Aorta (tissue), 5 donors: ENCODE data around the gene PHF20. TPM values are rescaled to one million over a fixed set of nuclear protein-coding genes. Genes with fewer than 3 reads are reported as not detected.
"Not testable (repeated sequence)": the region's sequence is repeated elsewhere in the genome, so short reads cannot be mapped to it uniquely, and the experiment has no call there.

Experiments
- ATAC-seq: fragments of 200-7000 bp; cut with Tn5 transposase; one replicate; pipeline ENCODE4 v1.9.1; 2022; ENCODE audit warnings: moderate library complexity; ENCODE audit not compliant: low FRiP score
- DNase-seq, 2 donors: peaks; one replicate each; pipeline ENCODE4 v3.0.0-alpha.2; 2020
- H3K27ac ChIP-seq, 2 donors: one replicate each; pipeline ENCODE4 v1.5.1; 2013; ENCODE audit warnings: low read length in 2 of 2, mild to moderate bottlenecking in 2 of 2, moderate library complexity in 2 of 2, control low read depth in 1 of 2, inconsistent platforms in 1 of 2, low read depth in 1 of 2
- H3K27me3 ChIP-seq, 2 donors: one replicate each; pipeline ENCODE4 v1.6.1; 2013; ENCODE audit warnings: control low read depth in 1 of 2, low read length in 1 of 2, mild to moderate bottlenecking in 1 of 2, moderate library complexity in 1 of 2; ENCODE audit not compliant: insufficient read depth in 2 of 2, control insufficient read depth in 1 of 2
- H3K36me3 ChIP-seq, 2 donors: one replicate each; pipeline ENCODE4 v1.6.1; 2013; ENCODE audit warnings: control low read depth in 1 of 2, low read length in 1 of 2, mild to moderate bottlenecking in 1 of 2; ENCODE audit not compliant: insufficient read depth in 2 of 2, control insufficient read depth in 1 of 2
- H3K4me1 ChIP-seq, 2 donors: one replicate each; pipeline ENCODE4 v1.6.1; 2013; ENCODE audit warnings: low read length in 2 of 2, control low read depth in 1 of 2, mild to moderate bottlenecking in 1 of 2, moderate library complexity in 1 of 2; ENCODE audit not compliant: insufficient read depth in 2 of 2, control insufficient read depth in 1 of 2
- H3K4me3 ChIP-seq, 2 donors: one replicate each; pipeline ENCODE4 v1.5.1; 2013; ENCODE audit warnings: low read length in 2 of 2, control low read depth in 1 of 2, mild to moderate bottlenecking in 1 of 2
- H3K9me3 ChIP-seq: one replicate; pipeline ENCODE4 v1.6.1; 2013; ENCODE audit warnings: mild to moderate bottlenecking, low read length; ENCODE audit not compliant: control insufficient read depth
- WGBS, 2 donors: extraction: QIAGEN DNeasy Blood & Tissue Kit; methylation state at CpG; one replicate each; pipeline ENCODE4 v1.1.7; 2013; 5-methylcytosine and 5-hydroxymethylcytosine counted together
- intact Hi-C, 2 donors: fragments of 100-400 bp; cut with DNase I; formaldehyde crosslinking; loops; one replicate each; pipeline versions ENCODE4 v1.14.2 to v1.15.0; 2022
- polyA plus RNA-seq, 2 donors: library from polyadenylated mRNA; stranded (reverse); fragments of 200-250 nt; gene quantifications; one replicate each; pipeline ENCODE4 v1.2.3, GENCODE V29; 2013
- total RNA-seq, 2 donors: library from RNA; stranded (reverse); fragmentation: NEBNext Ultra II Directional; extraction: Animal tissue kit (Norgen Biotek cat#: 25700); gene quantifications; one replicate each; pipeline ENCODE4 v1.2.1, GENCODE V29; 2021
- donor health status: healthy with polysubstance abuse.
- donor health status: Bipolar disorder and iron deficiency.
- donor health status: DM: no; HTN: no; CAD: no.
- donor health status: DM: no; HTN: no; CAD: no.
- donor health status: DM: yes; HTN: yes; CAD: no.

Gene PHF20
- total and polyA plus RNA-seq, 4 donors, result 17.1 to 64.4 (median 40.8) TPM

- no peak overlapping the region for H3K27ac ChIP-seq
- no peak for DNase-seq
Measured at GRCh38 chr20:35947907-35948306, 176.1 kb downstream of the PHF20 start.

GRCh38 chr20:35950093-35950492 lies 178.3 kb downstream of the PHF20 start:
- H3K4me3 ChIP-seq, result no peak overlapping the region
- no peak overlapping the region for H3K27ac ChIP-seq
- intact Hi-C loops, result no loop called here
- no peaks in the 10 kb centered on the region for H3K27me3 ChIP-seq
- ATAC-seq (no peak), DNase-seq (no peak)
- 90 to 92% methylated on average over 7 of the region's 7 CpGs for WGBS, 2 donors
- no peaks in the 10 kb centered on the region for H3K9me3 ChIP-seq
- peaks cover 0 to 4% of the 10 kb centered on the region in 2 donors for H3K36me3 ChIP-seq
- no peaks in the 10 kb centered on the region for H3K4me1 ChIP-seq

More at GRCh38 chr20:35947907-35948306, 176.1 kb downstream of the PHF20 start:
- intact Hi-C loops, result no loop called here
- no peaks in the 10 kb centered on the region for H3K9me3 ChIP-seq
- H3K36me3 ChIP-seq, result peaks cover 0 to 4% of the 10 kb centered on the region in 2 donors
- no peak for ATAC-seq
- no peaks in the 10 kb centered on the region for H3K4me1 ChIP-seq
- H3K4me3 ChIP-seq, result no peak overlapping the region
- WGBS, 2 donors, result 76 to 81% methylated on average over 2 of the region's 2 CpGs
- no peaks in the 10 kb centered on the region for H3K27me3 ChIP-seq

- WGBS, 2 donors, result 95 to 97% methylated on average over 14 of the region's 14 CpGs
- H3K36me3 ChIP-seq, H3K9me3 ChIP-seq, H3K27ac ChIP-seq, H3K4me1 ChIP-seq, DNase-seq, H3K4me3 ChIP-seq, ATAC-seq, H3K27me3 ChIP-seq, intact Hi-C loops: not testable (repeated sequence)
Measured at GRCh38 chr20:35952080-35952479, 180.3 kb downstream of the PHF20 start.

GRCh38 chr20:35952480-35953386 lies 180.9 kb downstream of the PHF20 start:
- DNase-seq, result no peak
- Histone ChIP-seq H3K27ac (peak overlapping the region in 1 of 2 donors; percentile 93), H3K4me3 (peak overlapping the region; percentile 39 to 75), H3K27me3 (no peaks in the 10 kb centered on the region), H3K9me3 (no peaks in the 10 kb centered on the region), H3K4me1 (no peaks in the 10 kb centered on the region), H3K36me3 (peaks cover 0 to 3% of the 10 kb centered on the region in 2 donors)
- no peak for ATAC-seq
- intact Hi-C loops, result no loop called here
- WGBS, 2 donors, result 55 to 56% methylated on average over 6 of the region's 6 CpGs

GRCh38 chr20:35953387-35954199 lies 181.8 kb downstream of the PHF20 start:
- Histone ChIP-seq H3K27ac (peak overlapping the region; percentile 74 to 93), H3K4me1 (no peaks in the 10 kb centered on the region), H3K27me3 (no peaks in the 10 kb centered on the region), H3K9me3 (no peaks in the 10 kb centered on the region), H3K4me3 (peak overlapping the region; percentile 39 to 75), H3K36me3 (no peaks in the 10 kb centered on the region)
- intact Hi-C loops, result no loop called here
- ATAC-seq (peak; percentile 65), DNase-seq (peak; percentile 79 to 86)
- WGBS, 2 donors, result 0 to 1% methylated on average over 62 to 65 of the region's 65 CpGs

- intact Hi-C loops, result no loop called here
Measured at GRCh38 chr20:35954200-35954906, 182.5 kb downstream of the PHF20 start, which contains the start of gene SCAND1. TSS of gene SCAND1 (minus strand) at chr20:35954502. CDS start at chr20:35954284, 218 bp downstream.

GRCh38 chr20:35954907-35955251 lies 183.1 kb downstream of the PHF20 start:
- Histone ChIP-seq H3K4me3 (peak overlapping the region; percentile 13 to 58), H3K4me1 (no peaks in the 10 kb centered on the region), H3K27me3 (no peaks in the 10 kb centered on the region), H3K36me3 (no peaks in the 10 kb centered on the region), H3K9me3 (no peaks in the 10 kb centered on the region), H3K27ac (peak overlapping the region in 1 of 2 donors; percentile 38)
- intact Hi-C loops, result no loop called here
- 1 to 2% methylated on average over 19 of the region's 19 CpGs for WGBS, 2 donors
- DNase-seq (no peak), ATAC-seq (no peak)

More at GRCh38 chr20:35954200-35954906, 182.5 kb downstream of the PHF20 start, which contains the start of gene SCAND1:
- H3K27ac ChIP-seq, result peak within 1 kb of the TSS; percentile 74 to 93
- H3K4me1 ChIP-seq, result no peaks in the 10 kb centered on the region
- DNase-seq (peak; percentile 96 to 98), ATAC-seq (peak; percentile 97)
- no peaks in the 10 kb centered on the region for H3K36me3 ChIP-seq
- H3K9me3 ChIP-seq, result no peaks in the 10 kb centered on the region
- no peaks in the 10 kb centered on the region for H3K27me3 ChIP-seq
- H3K4me3 ChIP-seq, result peak within 1 kb of the TSS; percentile 39 to 75
- 0% methylated on average over 74 to 76 of the region's 76 CpGs for WGBS, 2 donors

- Histone ChIP-seq H3K27ac (no peak overlapping the region), H3K4me3 (no peak overlapping the region), H3K4me1 (no peaks in the 10 kb centered on the region), H3K9me3 (no peaks in the 10 kb centered on the region), H3K36me3 (no peaks in the 10 kb centered on the region), H3K27me3 (no peaks in the 10 kb centered on the region)
- DNase-seq (no peak), ATAC-seq (no peak)
- intact Hi-C loops, result no loop called here
Measured at GRCh38 chr20:35956616-35957015, 184.8 kb downstream of the PHF20 start.
